H1 (cell line): ENCODE results near the gene SLC6A8. TPM values are rescaled to one million over a fixed set of nuclear protein-coding genes. Genes with fewer than 3 reads are reported as not detected.

Source experiments
- CTCF ChIA-PET: fragments of 300-600 bp; sonication (Branson Sonifier 250); formaldehyde crosslinking; loops from one replicate; lab custom pipeline; 2021; ENCODE audit not compliant: partially characterized antibody; lab: Charles Lee
- POLR2A ChIA-PET: fragments of 300-600 bp; sonication (Branson Sonifier 250); formaldehyde crosslinking; loops from one replicate; lab custom pipeline; 2021; ENCODE audit warnings: inconsistent platforms; ENCODE audit not compliant: partially characterized antibody; lab: Charles Lee
- DNase-seq, 2 experiments: peaks; one replicate each; pipeline versions ENCODE4 v3.0.0 to v3.0.0-alpha.2; 2010 to 2022; ENCODE audit warnings: low spot score in 2 of 2, low read depth in 1 of 2, mixed read lengths in 1 of 2
- FAIRE-seq: peaks from 2 replicates; lab custom pipeline; 2011; peaks lifted over from hg19 to GRCh38; lab: Jason Lieb, UNC
- H2AFZ ChIP-seq: 2 replicates; pipeline ENCODE4 v1.8.1; 2012; ENCODE audit warnings: low read length, inconsistent platforms
- H2AK5ac ChIP-seq: 2 replicates; pipeline ENCODE4 v1.6.1; 2013; ENCODE audit warnings: low read depth, low read length
- H2BK120ac ChIP-seq: replicated peaks from 2 replicates; pipeline ENCODE3; 2013; ENCODE audit warnings: low read depth, low read length, inconsistent platforms
- H2BK12ac ChIP-seq: 2 replicates; pipeline ENCODE4 v1.6.1; 2013; ENCODE audit warnings: low read depth, low read length
- H2BK15ac ChIP-seq: 2 replicates; pipeline ENCODE4 v1.6.1; 2013; ENCODE audit warnings: low read length
- H2BK20ac ChIP-seq: 2 replicates; pipeline ENCODE4 v1.6.1; 2013; ENCODE audit warnings: low read length
- H2BK5ac ChIP-seq: 2 replicates; pipeline ENCODE4 v1.6.1; 2013; ENCODE audit warnings: low read depth, low read length
- H3K14ac ChIP-seq: 2 replicates; pipeline ENCODE4 v1.6.1; 2013; ENCODE audit warnings: inconsistent platforms; ENCODE audit not compliant: insufficient read length
- H3K18ac ChIP-seq: 2 replicates; pipeline ENCODE4 v1.6.1; 2013; ENCODE audit warnings: low read length; ENCODE audit errors: extremely low read depth
- H3K23ac ChIP-seq: 2 replicates; pipeline ENCODE4 v1.6.1; 2013; ENCODE audit warnings: inconsistent platforms; ENCODE audit not compliant: insufficient read length
- H3K23me2 ChIP-seq: 2 replicates; pipeline ENCODE4 v1.6.1; 2013; ENCODE audit warnings: low read depth, low read length
- H3K27ac ChIP-seq: 2 replicates; pipeline ENCODE4 v1.6.1; 2011; ENCODE audit warnings: low read depth, low read length, inconsistent platforms
- H3K27me3 ChIP-seq, 4 experiments: replicated peaks in 1 of 4; 1 replicate in 1 of 4; 2 replicates in 3 of 4; pipeline versions ENCODE4 v1.6.1 to v1.8.1; 2011 to 2013; ENCODE audit warnings: low read length in 3 of 4, mild to moderate bottlenecking in 3 of 4, inconsistent platforms in 2 of 4, mixed read lengths in 2 of 4, moderate library complexity in 1 of 4; ENCODE audit not compliant: control insufficient read depth in 3 of 4, insufficient read depth in 3 of 4; ENCODE audit errors: extremely low read depth in 1 of 4
- H3K36me3 ChIP-seq, 4 experiments: 2 replicates each; pipeline versions ENCODE4 v1.6.1 to v1.8.1; 2011 to 2013; ENCODE audit warnings: mild to moderate bottlenecking in 4 of 4, low read length in 3 of 4, moderate library complexity in 2 of 4, control low read depth in 1 of 4, inconsistent platforms in 1 of 4; ENCODE audit not compliant: insufficient read depth in 4 of 4, control insufficient read depth in 2 of 4
- H3K4ac ChIP-seq: replicated peaks from 2 replicates; pipeline ENCODE3; 2013; ENCODE audit warnings: low read length, low read depth, mixed read lengths, inconsistent platforms; ENCODE audit not compliant: insufficient read length
- H3K4me1 ChIP-seq, 4 experiments: replicated peaks in 1 of 4; 1 replicate in 1 of 4; 2 replicates in 3 of 4; pipeline versions ENCODE4 v1.6.1 to v1.8.1; 2011 to 2013; ENCODE audit warnings: low read length in 3 of 4, inconsistent platforms in 2 of 4, mixed read lengths in 1 of 4; ENCODE audit not compliant: insufficient read depth in 4 of 4, control insufficient read depth in 3 of 4
- H3K4me2 ChIP-seq, 2 experiments: 2 replicates each; pipeline versions ENCODE4 v1.6.1 to v1.8.1; 2011 to 2013; ENCODE audit warnings: low read depth in 2 of 2, low read length in 2 of 2, control low read depth in 1 of 2, inconsistent platforms in 1 of 2, mild to moderate bottlenecking in 1 of 2; ENCODE audit not compliant: insufficient read depth in 1 of 2
- H3K4me3 ChIP-seq, 4 experiments: fragments of 200-600, 300-600 bp in 1 of 4; sonication (generic), shearing (Covaris generic), sonication (Bioruptor Twin) in 1 of 4; 2 replicates each; pipeline versions ENCODE4 v1.5.1 to v1.8.1; 2011 to 2016; ENCODE audit warnings: low read length in 4 of 4, low read depth in 3 of 4, control low read depth in 2 of 4, inconsistent platforms in 2 of 4, mild to moderate bottlenecking in 2 of 4, mixed read lengths in 1 of 4, moderate library complexity in 1 of 4; ENCODE audit not compliant: insufficient read depth in 2 of 4; ENCODE audit errors: extremely low read depth in 1 of 4
- H3K56ac ChIP-seq: replicated peaks from 2 replicates; pipeline ENCODE3; 2013; ENCODE audit warnings: low read depth, mild to moderate bottlenecking, mixed read lengths, low read length, inconsistent platforms; ENCODE audit not compliant: insufficient read length
- H3K79me1 ChIP-seq: 2 replicates; pipeline ENCODE4 v1.6.1; 2013; ENCODE audit warnings: low read depth, low read length, control low read depth
- H3K79me2 ChIP-seq, 2 experiments: 2 replicates each; pipeline versions ENCODE4 v1.6.1 to v1.8.1; 2012 to 2013; ENCODE audit warnings: low read length in 2 of 2, mild to moderate bottlenecking in 2 of 2, inconsistent platforms in 1 of 2; ENCODE audit not compliant: insufficient read depth in 2 of 2, control insufficient read depth in 1 of 2
- H3K9ac ChIP-seq, 4 experiments: replicated peaks in 1 of 4; 1 replicate in 1 of 4; 2 replicates in 3 of 4; pipeline versions ENCODE4 v1.6.1 to v1.8.1; 2011 to 2013; ENCODE audit warnings: low read depth in 3 of 4, low read length in 3 of 4, control low read depth in 2 of 4, mild to moderate bottlenecking in 2 of 4, moderate library complexity in 2 of 4, inconsistent platforms in 1 of 4; ENCODE audit errors: extremely low read depth in 1 of 4
- H3K9me3 ChIP-seq, 2 experiments: 2 replicates each; pipeline versions ENCODE4 v1.6.1 to v1.8.1; 2012 to 2013; ENCODE audit warnings: mild to moderate bottlenecking in 2 of 2, moderate library complexity in 2 of 2, control low read depth in 1 of 2, inconsistent platforms in 1 of 2, low read depth in 1 of 2, low read length in 1 of 2, mixed read lengths in 1 of 2; ENCODE audit not compliant: insufficient read depth in 2 of 2
- H4K20me1 ChIP-seq, 2 experiments: replicated peaks in 1 of 2; 2 replicates each; pipeline versions ENCODE3 to v1.8.1; 2011 to 2013; ENCODE audit warnings: inconsistent platforms in 2 of 2, low read length in 2 of 2, mild to moderate bottlenecking in 1 of 2; ENCODE audit not compliant: insufficient read depth in 2 of 2, control insufficient read depth in 1 of 2
- H4K5ac ChIP-seq: 2 replicates; pipeline ENCODE4 v1.6.1; 2013; ENCODE audit warnings: low read length, low read depth, mixed read lengths, inconsistent platforms; ENCODE audit not compliant: insufficient read length
- H4K8ac ChIP-seq: 2 replicates; pipeline ENCODE4 v1.8.0; 2013; ENCODE audit warnings: mild to moderate bottlenecking, moderate library complexity, low read length, inconsistent platforms; ENCODE audit not compliant: insufficient read depth; ENCODE audit errors: extremely low read depth
- H4K91ac ChIP-seq: replicated peaks from 2 replicates; pipeline ENCODE3; 2013; ENCODE audit warnings: low read length, mixed read lengths, inconsistent platforms; ENCODE audit not compliant: insufficient read length
- CEBPB ChIP-seq: IDR thresholded peaks from 2 replicates; pipeline ENCODE4 v1.6.1; 2012; ENCODE audit warnings: low read depth, low read length
- CHD1 ChIP-seq: IDR thresholded peaks from 2 replicates; pipeline ENCODE4 v1.6.1; 2012; ENCODE audit warnings: low read depth, low read length, improper control_type of control experiment
- CREB1 ChIP-seq: IDR thresholded peaks from 2 replicates; pipeline ENCODE4 v1.6.1; 2012; ENCODE audit warnings: inconsistent platforms
- EGR1 ChIP-seq: IDR thresholded peaks from 2 replicates; pipeline ENCODE4 v1.6.1; 2011; ENCODE audit warnings: low read depth, low read length, borderline replicate concordance
- GTF2F1 ChIP-seq: IDR thresholded peaks from 2 replicates; pipeline ENCODE4 v1.6.1; 2012; ENCODE audit warnings: low read depth, low read length, improper control_type of control experiment, borderline replicate concordance
- JUN ChIP-seq: IDR thresholded peaks from 2 replicates; pipeline ENCODE4 v1.6.1; 2011; ENCODE audit warnings: low read depth, mild to moderate bottlenecking, improper control_type of control experiment, low read length
- KDM4A ChIP-seq: IDR thresholded peaks from one replicate; pipeline ENCODE4 v1.7.1; 2012; ENCODE audit warnings: low read depth, mild to moderate bottlenecking, moderate library complexity, low read length, inconsistent platforms; ENCODE audit not compliant: severe bottlenecking
- NANOG ChIP-seq: IDR thresholded peaks from 2 replicates; pipeline ENCODE4 v1.6.1; 2011; ENCODE audit warnings: low read length, low read depth, mild to moderate bottlenecking, inconsistent platforms; ENCODE audit not compliant: insufficient read depth, poor library complexity, severe bottlenecking
- POLR2AphosphoS5 ChIP-seq: IDR thresholded peaks from 2 replicates; pipeline ENCODE4 v1.6.1; 2011; ENCODE audit warnings: low read depth, low read length
- SIN3A ChIP-seq, 2 experiments: IDR thresholded peaks in 1 of 2; conservative IDR thresholded peaks in 1 of 2; 2 replicates each; pipeline ENCODE4 v1.6.1; 2011 to 2012; ENCODE audit warnings: low read length in 2 of 2, improper control_type of control experiment in 1 of 2, low read depth in 1 of 2, mild to moderate bottlenecking in 1 of 2
- TCF12 ChIP-seq: IDR thresholded peaks from 2 replicates; pipeline ENCODE4 v1.6.1; 2011; ENCODE audit warnings: low read depth, mild to moderate bottlenecking, low read length
- WGBS, 2 experiments: shearing (Covaris generic) in 1 of 2; methylation state at CpG; one replicate each; pipeline versions ENCODE4 v1.1.6 to v1.1.7; 2013 to 2015; ENCODE audit warnings: low lambda C conversion rate in 2 of 2, mixed read lengths in 2 of 2, inconsistent platforms in 1 of 2, low coverage in 1 of 2, missing lambda C conversion rate in 1 of 2; ENCODE audit not compliant: insufficient replicate concordance in 2 of 2, insufficient coverage in 1 of 2, insufficient read length in 1 of 2; ENCODE audit errors: extremely low coverage in 1 of 2, missing lambda C conversion rate in 1 of 2; 5-methylcytosine and 5-hydroxymethylcytosine counted together
- polyA plus RNA-seq, 7 experiments: library from polyadenylated mRNA; depleted of rRNA in 3 of 7; stranded (reverse) in 5 of 7; unstranded in 2 of 7; fragments of >200 nt in 5 of 7; fragments of 200-250 nt in 2 of 7; gene quantifications; 1 replicate in 5 of 7; 2 replicates in 1 of 7; 4 replicates in 1 of 7; pipeline versions ENCODE4 v1.2.1 to v1.2.3, GENCODE V29; 2011 to 2013; ENCODE audit warnings: missing spikeins in 2 of 7, mixed read lengths in 2 of 7
- total RNA-seq: library from RNA; stranded (reverse); fragmentation: NEBNext Ultra II Directional; extraction: Animal tissue kit (Norgen Biotek cat#: 25700); gene quantifications from 2 replicates; pipeline ENCODE4 v1.2.1, GENCODE V29; 2021
- TF ChIP-seq, protein P1 (sequence below): IDR thresholded peaks from 2 replicates; pipeline ENCODE4 v1.6.1; 2012; ENCODE audit warnings: inconsistent platforms

The SLC6A8 gene
- total and polyA plus RNA-seq, 2 of the 8 experiments (the other 6 are each of a cell fraction or from before 2014, with no cell fraction given): 87.7 to 94.7 TPM

GRCh38 chrX:153704021-153704526 lies 16.3 kb downstream of the SLC6A8 start:
- H2BK15ac ChIP-seq: no peak overlapping the region
- TF ChIP-seq SIN3A (conservative IDR thresholded peaks at IDR 0.05 in 1 of 2, IDR thresholded peaks at IDR 0.05 in 1 of 2; ENCODE audit: low read depth in 1 of 2, low read length in 2 of 2): no peak
- no peak for TF ChIP-seq POLR2AphosphoS5
- no peak for TF ChIP-seq GTF2F1
- no peak for TF ChIP-seq CREB1
- no peak for TF ChIP-seq JUN
- no peak for TF ChIP-seq NANOG
- TF ChIP-seq TCF12: no peak
- TF ChIP-seq CEBPB: no peak
- no peak for TF ChIP-seq KDM4A
- TF ChIP-seq EGR1: no peak
- TF ChIP-seq CHD1: no peak
- TF ChIP-seq, protein P1, sequence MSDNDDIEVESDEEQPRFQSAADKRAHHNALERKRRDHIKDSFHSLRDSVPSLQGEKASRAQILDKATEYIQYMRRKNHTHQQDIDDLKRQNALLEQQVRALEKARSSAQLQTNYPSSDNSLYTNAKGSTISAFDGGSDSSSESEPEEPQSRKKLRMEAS: no peak
- H2BK120ac ChIP-seq: no peak overlapping the region
- H3K56ac ChIP-seq: no peak overlapping the region
- no peak overlapping the region for H2BK12ac ChIP-seq
- no peaks in the 10 kb centered on the region for H3K79me2 ChIP-seq
- no peaks in the 10 kb centered on the region for H4K20me1 ChIP-seq
- no peak overlapping the region for H4K91ac ChIP-seq
- H3K4me1 ChIP-seq: peaks cover 0 to 2% (median 0%) of the 10 kb centered on the region in 4 experiments; a peak in 3 of 7 replicates
- H2BK5ac ChIP-seq: no peak overlapping the region
- H3K27ac ChIP-seq: no peak overlapping the region
- H3K9ac ChIP-seq: no peak overlapping the region
- H3K18ac ChIP-seq: no peak overlapping the region
- H2BK20ac ChIP-seq: no peak overlapping the region
- no peak overlapping the region for H3K4me3 ChIP-seq
- no peaks in the 10 kb centered on the region for H3K27me3 ChIP-seq
- peaks cover 0 to 23% (median 4%) of the 10 kb centered on the region in 4 experiments; a peak in 6 of 8 replicates for H3K36me3 ChIP-seq
- H4K8ac ChIP-seq: no peak overlapping the region
- H3K4ac ChIP-seq: no peak overlapping the region
- DNase-seq (no peak), FAIRE-seq (no peak)
- POLR2A ChIA-PET: interaction anchor here (1.6 kb wide), 1 partner anchor 9 kb away, joined by 5 read pairs; no protein-coding TSS in a partner anchor
- H3K23me2 ChIP-seq: no peaks in the 10 kb centered on the region
- no peak overlapping the region for H3K23ac ChIP-seq
- no peak overlapping the region for H2AK5ac ChIP-seq
- H3K4me2 ChIP-seq: no peak overlapping the region
- 96% methylated on average over 14 of the region's 18 CpGs; no CpG with 5 or more reads in 1 of the 2 experiments for WGBS, 2 experiments
- CTCF ChIA-PET: interaction anchor here (0.9 to 3.9 kb wide), 6 partner anchors 17 to 207 kb away, joined by 3 to 10 read pairs (median 4); partner anchors contain the start of gene SLC6A8
- no peak overlapping the region for H2AFZ ChIP-seq
- no peaks in the 10 kb centered on the region for H3K9me3 ChIP-seq
- no peak overlapping the region for H4K5ac ChIP-seq
- no peaks in the 10 kb centered on the region for H3K79me1 ChIP-seq
- no peak overlapping the region for H3K14ac ChIP-seq
